Osteocyte (in vitro differentiated cells): Measurements from ENCODE around the gene OSTC. TPM values are rescaled to one million over a fixed set of nuclear protein-coding genes. Genes with fewer than 3 reads are reported as not detected.

Source experiments
- DNase-seq: peaks from one replicate; pipeline ENCODE4 v3.0.0; 2021; ENCODE audit warnings: mixed read lengths; ENCODE audit not compliant: unreplicated experiment; ENCODE audit errors: extremely low spot score
- H3K27ac Mint-ChIP-seq: one replicate; pipeline ENCODE4 v1.8.0; 2021; ENCODE audit warnings: mild to moderate bottlenecking, mixed read lengths; ENCODE audit not compliant: unreplicated experiment
- H3K27me3 Mint-ChIP-seq: one replicate; pipeline ENCODE4 v1.8.0; 2021; ENCODE audit warnings: mixed read lengths; ENCODE audit not compliant: unreplicated experiment
- H3K36me3 Mint-ChIP-seq: one replicate; pipeline ENCODE4 v1.8.0; 2021; ENCODE audit warnings: mixed read lengths; ENCODE audit not compliant: unreplicated experiment
- H3K4me1 Mint-ChIP-seq: one replicate; pipeline ENCODE4 v1.8.0; 2021; ENCODE audit warnings: mixed read lengths; ENCODE audit not compliant: unreplicated experiment
- H3K4me3 Mint-ChIP-seq: one replicate; pipeline ENCODE4 v1.8.0; 2021; ENCODE audit warnings: mild to moderate bottlenecking, moderate library complexity, mixed read lengths; ENCODE audit not compliant: unreplicated experiment
- H3K9me3 Mint-ChIP-seq: one replicate; pipeline ENCODE4 v1.8.0; 2021; ENCODE audit warnings: mixed read lengths; ENCODE audit not compliant: unreplicated experiment
- total RNA-seq: library from RNA; stranded (reverse); gene quantifications from 2 replicates; pipeline ENCODE4 v1.2.1, GENCODE V29; 2021
- TF ChIP-seq, protein P1 (sequence below): fragments of 200-600 bp; sonication (generic); IDR thresholded peaks from 2 replicates; pipeline ENCODE4 v1.5.0; 2021; ENCODE audit warnings: antibody characterized with exemption, mild to moderate bottlenecking, moderate library complexity

The OSTC gene
- total RNA-seq, 1 donor from 2014 or later: 222 TPM

- Mint-ChIP-seq H3K36me3 (peaks cover 65% of the 10 kb centered on the region), H3K27ac (no peak overlapping the region), H3K4me3 (no peak overlapping the region), H3K9me3 (no peaks in the 10 kb centered on the region), H3K27me3 (no peaks in the 10 kb centered on the region), H3K4me1 (peaks cover 8% of the 10 kb centered on the region)
- no peak for DNase-seq
- TF ChIP-seq, protein P1, sequence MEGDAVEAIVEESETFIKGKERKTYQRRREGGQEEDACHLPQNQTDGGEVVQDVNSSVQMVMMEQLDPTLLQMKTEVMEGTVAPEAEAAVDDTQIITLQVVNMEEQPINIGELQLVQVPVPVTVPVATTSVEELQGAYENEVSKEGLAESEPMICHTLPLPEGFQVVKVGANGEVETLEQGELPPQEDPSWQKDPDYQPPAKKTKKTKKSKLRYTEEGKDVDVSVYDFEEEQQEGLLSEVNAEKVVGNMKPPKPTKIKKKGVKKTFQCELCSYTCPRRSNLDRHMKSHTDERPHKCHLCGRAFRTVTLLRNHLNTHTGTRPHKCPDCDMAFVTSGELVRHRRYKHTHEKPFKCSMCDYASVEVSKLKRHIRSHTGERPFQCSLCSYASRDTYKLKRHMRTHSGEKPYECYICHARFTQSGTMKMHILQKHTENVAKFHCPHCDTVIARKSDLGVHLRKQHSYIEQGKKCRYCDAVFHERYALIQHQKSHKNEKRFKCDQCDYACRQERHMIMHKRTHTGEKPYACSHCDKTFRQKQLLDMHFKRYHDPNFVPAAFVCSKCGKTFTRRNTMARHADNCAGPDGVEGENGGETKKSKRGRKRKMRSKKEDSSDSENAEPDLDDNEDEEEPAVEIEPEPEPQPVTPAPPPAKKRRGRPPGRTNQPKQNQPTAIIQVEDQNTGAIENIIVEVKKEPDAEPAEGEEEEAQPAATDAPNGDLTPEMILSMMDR: no peak
Observed at GRCh38 chr4:108628411-108628810, 22.0 kb upstream of the OSTC start.

DNA sequence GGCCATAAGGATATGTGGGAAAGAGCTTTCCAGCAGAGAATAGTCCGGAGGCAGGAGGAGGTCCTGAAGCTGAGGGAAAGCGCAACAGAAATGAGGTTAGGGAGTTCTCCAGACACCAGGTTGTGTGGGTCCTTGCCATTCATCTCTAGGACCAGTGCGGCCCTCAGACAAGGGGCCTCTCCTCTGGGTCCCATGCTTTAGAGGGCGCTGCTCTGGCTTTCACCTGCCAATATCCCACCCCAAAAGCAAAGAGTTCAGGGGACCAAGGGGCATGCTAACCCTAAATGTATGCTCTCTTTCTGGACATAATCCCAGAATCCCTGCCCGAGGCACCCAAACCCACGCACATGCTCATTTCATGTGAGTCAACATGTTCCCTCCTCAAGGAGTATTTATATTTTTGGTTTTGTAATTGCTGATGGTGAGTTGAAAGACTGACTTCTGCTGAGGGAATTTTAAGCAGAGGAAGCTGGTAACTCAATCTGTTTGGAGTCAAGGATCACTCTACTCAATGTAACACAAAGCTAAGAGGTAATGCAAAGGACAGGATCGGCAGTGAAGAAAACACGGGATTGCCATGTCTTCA, 15.2 kb upstream of the OSTC start:
- Mint-ChIP-seq H3K27me3 (no peaks in the 10 kb centered on the region), H3K27ac (no peak overlapping the region), H3K4me1 (peaks cover 6% of the 10 kb centered on the region), H3K9me3 (no peaks in the 10 kb centered on the region), H3K36me3 (peaks cover 28% of the 10 kb centered on the region), H3K4me3 (no peak overlapping the region)
- no peak for DNase-seq
- TF ChIP-seq, protein P1: no peak

DNA sequence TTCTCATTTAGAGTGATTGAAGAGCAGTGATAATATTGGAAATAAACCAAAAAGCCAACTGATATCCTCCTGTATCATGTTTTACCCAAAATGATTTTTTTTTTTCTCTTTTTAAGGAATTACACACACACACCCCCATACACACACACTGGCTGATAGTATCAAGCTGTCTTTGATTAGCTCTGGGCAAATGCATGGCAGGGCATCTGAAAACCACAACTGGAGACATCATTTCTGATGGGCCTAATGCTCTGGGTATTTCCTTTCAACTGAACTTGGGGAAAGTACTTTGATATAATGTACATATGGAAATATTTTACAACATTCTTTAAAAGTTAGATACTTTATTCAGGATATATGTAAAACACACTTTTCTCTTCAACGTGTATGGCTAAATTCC, 14.2 kb upstream of the OSTC start:
- TF ChIP-seq, protein P1: no peak
- Mint-ChIP-seq H3K27ac (no peak overlapping the region), H3K36me3 (peaks cover 20% of the 10 kb centered on the region), H3K27me3 (no peaks in the 10 kb centered on the region), H3K9me3 (no peaks in the 10 kb centered on the region), H3K4me3 (no peak overlapping the region), H3K4me1 (peaks cover 6% of the 10 kb centered on the region)
- no peak for DNase-seq

- Mint-ChIP-seq H3K4me3 (no peak overlapping the region), H3K27ac (no peak overlapping the region), H3K27me3 (no peaks in the 10 kb centered on the region), H3K4me1 (peaks cover 6% of the 10 kb centered on the region), H3K9me3 (no peaks in the 10 kb centered on the region), H3K36me3 (peaks cover 12% of the 10 kb centered on the region)
- no peak for DNase-seq
- TF ChIP-seq, protein P1: peak; percentile 26
Observed at GRCh38 chr4:108637856-108638255, 12.5 kb upstream of the OSTC start.

GRCh38 chr4:108644237-108644636, 6.2 kb upstream of the OSTC start:
- Mint-ChIP-seq H3K27me3 (no peaks in the 10 kb centered on the region), H3K36me3 (no peaks in the 10 kb centered on the region), H3K9me3 (no peaks in the 10 kb centered on the region), H3K27ac (peak overlapping the region; percentile 76), H3K4me1 (peaks cover 18% of the 10 kb centered on the region), H3K4me3 (no peak overlapping the region)
- TF ChIP-seq, protein P1: no peak
- no peak for DNase-seq
